Endodermal cell (in vitro differentiated cells): ENCODE results near the gene GRHL3. TPM values are rescaled to one million over a fixed set of nuclear protein-coding genes. Genes with fewer than 3 reads are reported as not detected.

Experiments
- DNase-seq: peaks from one replicate; pipeline ENCODE4 v3.0.0-alpha.2; 2017
- H3K27ac ChIP-seq: 2 replicates; pipeline ENCODE4 v1.5.1; 2013; ENCODE audit warnings: mild to moderate bottlenecking, low read depth, low read length, moderate library complexity
- H3K27me3 ChIP-seq: 2 replicates; pipeline ENCODE4 v1.6.1; 2013; ENCODE audit warnings: mild to moderate bottlenecking, low read length, moderate library complexity; ENCODE audit not compliant: insufficient read depth, control insufficient read depth, poor library complexity, severe bottlenecking
- H3K36me3 ChIP-seq: 2 replicates; pipeline ENCODE4 v1.7.0; 2013; ENCODE audit warnings: mild to moderate bottlenecking, low read length, moderate library complexity; ENCODE audit not compliant: control insufficient read depth, insufficient read depth
- H3K4me1 ChIP-seq: one replicate; pipeline ENCODE4 v1.7.0; 2013; ENCODE audit warnings: low read length; ENCODE audit not compliant: control insufficient read depth, insufficient read depth
- H3K4me3 ChIP-seq: 2 replicates; pipeline ENCODE4 v1.5.1; 2013; ENCODE audit warnings: mild to moderate bottlenecking, low read length, moderate library complexity
- H3K9ac ChIP-seq: 2 replicates; pipeline ENCODE4 v1.6.1; 2013; ENCODE audit warnings: mild to moderate bottlenecking, low read length, moderate library complexity; ENCODE audit not compliant: poor library complexity, severe bottlenecking; ENCODE audit errors: extremely low read depth
- H3K9me3 ChIP-seq: 2 replicates; pipeline ENCODE4 v1.6.1; 2013; ENCODE audit warnings: mild to moderate bottlenecking, low read length, moderate library complexity; ENCODE audit not compliant: control insufficient read depth
- H3K27ac Mint-ChIP-seq: 2 replicates; pipeline ENCODE4 v1.8.0; 2020; ENCODE audit warnings: mixed read lengths
- H3K27me3 Mint-ChIP-seq: 2 replicates; pipeline ENCODE4 v1.8.0; 2021; ENCODE audit warnings: mild to moderate bottlenecking, mixed read lengths; ENCODE audit not compliant: insufficient read depth
- H3K36me3 Mint-ChIP-seq: 2 replicates; pipeline ENCODE4 v1.8.0; 2020; ENCODE audit warnings: low read depth, mixed read lengths
- H3K4me1 Mint-ChIP-seq: 2 replicates; pipeline ENCODE4 v1.8.0; 2020; ENCODE audit warnings: mixed read lengths
- H3K4me3 Mint-ChIP-seq: 2 replicates; pipeline ENCODE4 v1.8.0; 2020; ENCODE audit warnings: mild to moderate bottlenecking, moderate library complexity, mixed read lengths
- H3K9me3 Mint-ChIP-seq: 2 replicates; pipeline ENCODE4 v1.8.0; 2020; ENCODE audit warnings: mild to moderate bottlenecking, mixed read lengths
- WGBS, 2 experiments: methylation state at CpG; one replicate each; pipeline versions ENCODE4 v1.1.5 to v1.1.7; 2013; ENCODE audit warnings: missing lambda C conversion rate in 2 of 2, mixed read lengths in 1 of 2; ENCODE audit not compliant: insufficient coverage in 1 of 2, insufficient read length in 1 of 2; 5-methylcytosine and 5-hydroxymethylcytosine counted together
- total RNA-seq, 2 donors: library from RNA; stranded (reverse); fragmentation: NEBNext Ultra II Directional in 1 of 2; extraction: Animal tissue kit (Norgen Biotek cat#: 25700) in 1 of 2; gene quantifications; 2 replicates in 1 of 2; 3 replicates in 1 of 2; pipeline ENCODE4 v1.2.1, GENCODE V29; 2021
- TF ChIP-seq, protein P1 (sequence below): fragments of 200-600 bp; sonication (generic); conservative IDR thresholded peaks from 2 replicates; pipeline ENCODE4 v1.5.0; 2021; ENCODE audit warnings: antibody characterized with exemption, mild to moderate bottlenecking

GRHL3 gene
- total RNA-seq, 2 donors from 2014 or later, result 1.8 to 2.5 TPM

DNA sequence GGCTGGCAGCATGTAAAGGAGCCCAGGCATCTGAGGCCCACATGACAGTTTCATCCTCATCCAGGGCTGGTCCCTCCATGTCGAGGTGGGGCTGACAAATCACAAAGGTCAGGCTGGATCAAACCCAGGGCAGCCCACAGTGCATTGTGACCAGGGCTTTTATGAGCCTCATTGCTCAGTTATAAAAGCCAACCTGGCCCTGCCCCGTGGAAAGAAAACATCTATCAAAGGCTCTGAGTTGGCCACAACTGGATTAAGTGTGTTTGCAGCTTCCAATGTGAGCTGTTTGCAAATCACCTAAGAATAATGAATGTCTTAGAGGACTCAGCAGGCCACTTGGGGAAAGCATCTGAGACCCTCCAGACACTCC, 45.4 kb downstream of the GRHL3 start:
- H3K27ac ChIP-seq, result peak overlapping the region; percentile 47
- peaks cover 7% of the 10 kb centered on the region for H3K36me3 Mint-ChIP-seq
- H3K9me3 ChIP-seq, result no peaks in the 10 kb centered on the region
- peak overlapping the region; percentile 50 for H3K27ac Mint-ChIP-seq
- H3K27me3 ChIP-seq, result no peaks in the 10 kb centered on the region
- H3K4me3 ChIP-seq, result no peak overlapping the region
- H3K9me3 Mint-ChIP-seq, result no peaks in the 10 kb centered on the region
- TF ChIP-seq, protein P1, sequence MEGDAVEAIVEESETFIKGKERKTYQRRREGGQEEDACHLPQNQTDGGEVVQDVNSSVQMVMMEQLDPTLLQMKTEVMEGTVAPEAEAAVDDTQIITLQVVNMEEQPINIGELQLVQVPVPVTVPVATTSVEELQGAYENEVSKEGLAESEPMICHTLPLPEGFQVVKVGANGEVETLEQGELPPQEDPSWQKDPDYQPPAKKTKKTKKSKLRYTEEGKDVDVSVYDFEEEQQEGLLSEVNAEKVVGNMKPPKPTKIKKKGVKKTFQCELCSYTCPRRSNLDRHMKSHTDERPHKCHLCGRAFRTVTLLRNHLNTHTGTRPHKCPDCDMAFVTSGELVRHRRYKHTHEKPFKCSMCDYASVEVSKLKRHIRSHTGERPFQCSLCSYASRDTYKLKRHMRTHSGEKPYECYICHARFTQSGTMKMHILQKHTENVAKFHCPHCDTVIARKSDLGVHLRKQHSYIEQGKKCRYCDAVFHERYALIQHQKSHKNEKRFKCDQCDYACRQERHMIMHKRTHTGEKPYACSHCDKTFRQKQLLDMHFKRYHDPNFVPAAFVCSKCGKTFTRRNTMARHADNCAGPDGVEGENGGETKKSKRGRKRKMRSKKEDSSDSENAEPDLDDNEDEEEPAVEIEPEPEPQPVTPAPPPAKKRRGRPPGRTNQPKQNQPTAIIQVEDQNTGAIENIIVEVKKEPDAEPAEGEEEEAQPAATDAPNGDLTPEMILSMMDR, result no peak
- H3K4me1 ChIP-seq, result no peaks in the 10 kb centered on the region
- no peak for DNase-seq
- H3K36me3 ChIP-seq, result no peaks in the 10 kb centered on the region
- no peak overlapping the region for H3K4me3 Mint-ChIP-seq
- WGBS, 2 experiments, result 71 to 82% methylated on average over 2 of the region's 2 CpGs
- no peak overlapping the region for H3K9ac ChIP-seq
- H3K27me3 Mint-ChIP-seq, result no peaks in the 10 kb centered on the region
- peaks cover 19% of the 10 kb centered on the region for H3K4me1 Mint-ChIP-seq

- no peaks in the 10 kb centered on the region for H3K4me1 ChIP-seq
- no peaks in the 10 kb centered on the region for H3K27me3 Mint-ChIP-seq
- no peak for DNase-seq
- H3K27me3 ChIP-seq, result no peaks in the 10 kb centered on the region
- no peaks in the 10 kb centered on the region for H3K9me3 Mint-ChIP-seq
- H3K4me1 Mint-ChIP-seq, result peaks cover 19% of the 10 kb centered on the region
- H3K36me3 Mint-ChIP-seq, result peaks cover 6% of the 10 kb centered on the region
- peak overlapping the region; percentile 50 for H3K27ac Mint-ChIP-seq
- H3K9me3 ChIP-seq, result no peaks in the 10 kb centered on the region
- H3K4me3 Mint-ChIP-seq, result no peak overlapping the region
- TF ChIP-seq, protein P1, result no peak
- no peaks in the 10 kb centered on the region for H3K36me3 ChIP-seq
- WGBS, 2 experiments, result 93 to 99% methylated on average over 9 to 11 of the region's 11 CpGs
- peak overlapping the region; percentile 47 for H3K27ac ChIP-seq
- no peak overlapping the region for H3K9ac ChIP-seq
- no peak overlapping the region for H3K4me3 ChIP-seq
Measured at GRCh38 chr1:24364975-24365678, 46.0 kb downstream of the GRHL3 start.

DNA sequence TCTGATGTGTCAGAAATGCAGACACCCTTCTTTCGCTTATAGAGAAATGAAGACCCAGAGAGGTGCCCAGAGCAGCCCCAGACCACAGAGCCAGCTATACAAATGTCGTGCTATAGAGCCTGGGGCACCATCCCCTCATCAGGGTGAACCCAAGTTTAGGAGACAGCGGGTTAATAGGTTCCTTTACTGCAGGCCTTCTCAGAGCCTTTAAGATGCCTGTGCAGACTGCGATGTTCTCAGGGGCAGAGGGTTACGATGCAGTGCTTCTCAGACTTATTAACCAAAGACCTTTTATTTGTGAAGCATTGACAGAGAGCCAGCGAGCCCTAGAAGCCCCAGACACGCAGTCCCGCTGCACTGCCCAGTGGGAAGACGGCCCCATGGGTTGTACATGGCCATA, 47.5 kb downstream of the GRHL3 start:
- Histone ChIP-seq H3K9ac (no peak overlapping the region), H3K4me3 (no peak overlapping the region), H3K4me1 (no peaks in the 10 kb centered on the region), H3K36me3 (no peaks in the 10 kb centered on the region), H3K27ac (no peak overlapping the region), H3K9me3 (no peaks in the 10 kb centered on the region), H3K27me3 (no peaks in the 10 kb centered on the region)
- peaks cover 8% of the 10 kb centered on the region for H3K36me3 Mint-ChIP-seq
- no peaks in the 10 kb centered on the region for H3K9me3 Mint-ChIP-seq
- no peak overlapping the region for H3K27ac Mint-ChIP-seq
- TF ChIP-seq, protein P1, result no peak
- WGBS, 2 experiments, result 95 to 97% methylated on average over 9 of the region's 9 CpGs
- peaks cover 19% of the 10 kb centered on the region for H3K4me1 Mint-ChIP-seq
- no peak overlapping the region for H3K4me3 Mint-ChIP-seq
- H3K27me3 Mint-ChIP-seq, result no peaks in the 10 kb centered on the region
- DNase-seq, result no peak
